CD4-positive, alpha-beta T cell treated with Interleukin-21 for 1 hour (primary cell): Measurements from ENCODE around the gene BNC2.

ENCODE experiments used
- DNase-seq: peaks from one replicate; pipeline ENCODE4 v3.0.0-alpha.2; 2020

BNC2 gene

DNA sequence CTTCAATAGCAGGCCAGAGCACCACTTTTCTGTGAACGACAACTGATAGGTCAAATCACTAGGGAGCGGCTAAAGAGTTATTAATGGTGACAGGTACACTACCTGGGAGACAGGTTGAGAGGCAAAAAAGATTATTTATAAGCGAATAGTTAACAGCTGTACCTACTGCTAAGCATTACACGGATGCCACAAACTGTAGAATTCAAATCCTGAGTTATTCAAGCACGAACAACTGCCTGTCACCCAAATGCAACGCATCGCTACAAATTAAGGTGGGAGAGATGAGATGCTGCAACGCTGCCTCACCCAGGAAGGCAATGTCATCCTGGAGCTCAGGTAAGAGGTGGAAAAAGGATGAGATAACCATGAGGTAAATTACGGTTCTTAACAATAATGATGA lies 342.9 kb downstream of the BNC2 start:
- no peak for DNase-seq

DNA sequence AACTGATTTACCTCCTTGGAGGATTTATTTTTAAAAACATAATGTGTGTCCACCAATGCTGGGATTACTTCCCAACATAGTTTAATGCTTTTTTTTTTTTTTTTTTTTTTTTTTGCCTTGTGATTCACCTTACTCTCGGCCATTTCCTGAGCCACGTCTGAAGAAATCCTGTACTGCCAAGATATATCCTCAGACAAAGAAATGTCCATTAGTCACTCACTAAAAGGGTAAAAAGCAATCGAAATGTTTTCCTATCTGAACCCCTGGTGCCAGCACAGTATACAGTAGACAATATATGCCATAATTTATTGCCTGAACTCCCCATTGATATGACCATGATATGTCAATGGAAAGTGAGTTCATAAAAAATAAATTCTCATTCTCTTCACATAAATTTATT lies 344.1 kb downstream of the BNC2 start:
- no peak for DNase-seq

DNA sequence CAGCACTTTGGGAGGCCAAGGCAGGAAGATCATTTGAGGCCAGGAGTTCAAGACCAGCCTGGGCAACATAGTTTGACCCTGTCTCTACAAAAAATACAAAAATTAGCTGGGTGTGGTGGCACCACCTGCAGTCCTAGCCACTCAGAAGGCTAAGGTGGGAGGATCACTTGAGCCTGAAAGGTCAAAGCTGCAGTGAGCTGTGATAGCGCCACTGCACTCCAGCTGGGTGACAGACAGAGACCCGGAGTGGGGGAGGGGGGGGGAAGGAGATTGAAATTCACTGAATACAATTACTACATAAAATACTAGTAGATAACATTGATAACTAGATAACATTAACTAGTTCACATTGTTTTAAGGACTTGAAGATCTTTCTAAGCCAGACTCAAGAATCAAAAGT lies 345.6 kb downstream of the BNC2 start:
- DNase-seq: no peak

GRCh38 chr9:16524078-16524477 lies 346.4 kb downstream of the BNC2 start:
- DNase-seq: no peak

DNA sequence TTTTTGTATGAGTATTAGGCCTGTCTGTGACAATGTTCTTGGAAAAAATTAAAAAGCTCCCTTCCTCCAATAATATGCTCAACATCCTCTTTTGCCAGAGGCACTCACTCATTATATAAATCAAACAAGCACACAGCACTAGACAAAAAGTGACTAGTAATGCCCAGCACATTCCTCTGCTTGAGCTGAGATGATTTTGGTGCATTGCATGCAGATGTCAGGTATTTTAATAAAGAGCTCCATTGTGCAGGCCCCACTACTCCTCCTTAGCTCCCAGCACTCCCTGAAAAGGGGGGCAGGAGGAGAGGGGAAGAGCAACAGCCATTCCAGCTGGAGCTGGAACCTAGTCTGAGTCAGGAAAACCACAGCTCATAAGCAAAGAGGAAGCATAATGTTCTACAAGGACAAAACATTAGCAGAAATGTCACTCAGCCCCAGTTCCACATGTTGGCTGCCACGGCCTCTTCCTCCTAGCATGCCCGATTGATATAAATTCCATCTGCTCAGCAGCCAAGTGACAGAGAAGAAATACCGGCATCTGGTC lies 348.5 kb downstream of the BNC2 start:
- no peak for DNase-seq

DNA sequence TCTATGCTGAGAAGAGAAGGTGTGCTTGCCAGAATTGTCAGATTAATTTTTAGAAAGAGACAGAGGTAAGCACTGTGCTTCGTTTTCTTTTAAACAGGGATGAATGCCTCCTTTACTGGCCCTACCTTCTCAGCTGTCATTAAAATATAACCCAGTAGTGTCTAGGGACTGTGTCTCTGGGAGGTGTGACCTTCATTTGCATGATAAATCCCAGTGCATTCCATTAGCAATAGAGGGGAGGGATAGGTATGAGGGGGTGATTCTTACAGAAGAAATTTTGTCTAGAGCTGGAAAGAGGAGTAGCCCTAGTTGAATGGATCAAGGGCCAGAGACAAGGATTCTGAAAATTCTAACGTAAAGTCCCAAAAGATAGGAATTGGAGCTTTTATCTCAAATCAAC lies 351.5 kb downstream of the BNC2 start:
- DNase-seq: no peak

DNA sequence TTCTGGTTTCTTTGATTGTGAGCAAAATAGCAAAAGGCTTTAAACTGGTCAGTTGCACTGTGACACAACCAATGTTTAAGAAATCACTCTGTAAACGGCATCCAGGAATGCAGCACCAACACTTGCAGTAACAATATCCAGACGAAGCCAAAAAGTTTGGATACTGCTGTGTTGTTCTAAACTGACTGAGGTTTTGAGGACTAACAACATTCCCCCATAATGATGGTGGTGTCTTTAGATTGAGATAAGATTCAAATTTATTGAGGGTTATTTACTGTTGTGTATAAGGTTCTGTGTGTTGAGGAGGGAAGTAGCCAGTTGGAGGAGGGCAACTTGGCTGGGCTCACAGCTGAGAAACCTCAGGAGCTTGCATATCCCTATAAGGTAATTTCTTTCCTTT lies 353.6 kb downstream of the BNC2 start:
- no peak for DNase-seq

GRCh38 chr9:16515879-16516301 lies 354.6 kb downstream of the BNC2 start:
- no peak for DNase-seq

DNA sequence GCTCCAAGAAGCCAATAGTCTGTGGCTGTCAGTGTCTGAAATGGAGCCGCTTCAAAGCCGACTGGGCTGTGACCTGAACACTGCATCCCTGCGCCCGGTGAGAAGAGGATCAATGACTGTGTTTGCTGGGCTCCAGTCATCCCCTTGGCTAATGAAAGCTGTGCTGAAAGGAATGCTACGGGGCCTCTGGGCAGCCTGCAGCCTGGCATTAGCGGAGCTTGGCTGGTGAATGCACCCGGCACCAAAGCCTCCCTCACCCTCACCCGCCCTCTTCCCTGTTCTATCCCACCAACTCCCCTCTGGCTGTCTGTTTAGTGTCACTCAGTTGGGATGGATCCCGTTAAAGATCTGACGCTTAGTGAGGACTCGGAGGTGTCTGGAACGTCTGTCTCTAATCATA lies 355.3 kb downstream of the BNC2 start:
- no peak for DNase-seq

- no peak for DNase-seq
These were observed 356.3 kb downstream of the BNC2 start for GRCh38 chr9:16514131-16514530.

- no peak for DNase-seq
These were observed 358.2 kb downstream of the BNC2 start for GRCh38 chr9:16512281-16512680.

DNA sequence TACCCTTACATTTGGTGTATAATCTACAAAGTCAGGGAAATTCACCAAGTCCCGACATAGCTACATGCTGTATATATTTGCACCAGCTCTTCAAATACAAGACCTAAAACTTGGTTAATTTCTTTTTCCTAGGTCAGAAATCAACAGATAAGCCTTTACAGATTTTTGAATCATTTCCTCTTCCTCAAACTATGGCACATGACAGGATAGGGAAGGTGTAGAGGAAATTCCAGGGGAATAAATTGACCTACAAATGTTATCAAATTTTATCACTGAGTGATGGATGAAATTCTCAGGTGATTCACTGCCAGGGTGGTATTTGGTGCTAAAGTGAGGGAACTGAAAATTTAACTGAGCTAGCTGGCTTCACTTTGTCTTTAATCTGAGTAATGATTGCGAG lies 360.0 kb downstream of the BNC2 start:
- no peak for DNase-seq

- DNase-seq: no peak
These were observed 360.5 kb downstream of the BNC2 start for GRCh38 chr9:16509997-16510396.

GRCh38 chr9:16505199-16505598 lies 365.3 kb downstream of the BNC2 start:
- DNase-seq: no peak

- no peak for DNase-seq
These were observed 368.7 kb downstream of the BNC2 start for GRCh38 chr9:16501726-16502125.

DNA sequence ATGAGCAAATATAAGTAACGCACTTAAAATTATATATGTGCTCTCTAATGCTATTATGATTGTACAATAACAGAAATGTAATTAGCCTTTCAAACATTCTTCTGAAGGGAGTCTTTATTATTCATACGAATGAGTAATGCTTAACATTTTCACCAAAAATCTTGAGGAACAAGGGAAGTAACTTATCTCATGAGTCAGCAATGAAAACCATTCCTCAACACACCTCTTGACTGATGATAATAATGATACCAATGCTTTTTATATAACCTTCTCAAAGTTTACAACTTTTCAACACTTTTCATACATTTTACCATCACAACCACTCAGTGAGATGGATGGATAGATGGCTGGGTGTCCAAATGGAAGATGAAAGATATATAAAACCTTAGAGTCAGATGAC lies 369.3 kb downstream of the BNC2 start:
- no peak for DNase-seq

DNA sequence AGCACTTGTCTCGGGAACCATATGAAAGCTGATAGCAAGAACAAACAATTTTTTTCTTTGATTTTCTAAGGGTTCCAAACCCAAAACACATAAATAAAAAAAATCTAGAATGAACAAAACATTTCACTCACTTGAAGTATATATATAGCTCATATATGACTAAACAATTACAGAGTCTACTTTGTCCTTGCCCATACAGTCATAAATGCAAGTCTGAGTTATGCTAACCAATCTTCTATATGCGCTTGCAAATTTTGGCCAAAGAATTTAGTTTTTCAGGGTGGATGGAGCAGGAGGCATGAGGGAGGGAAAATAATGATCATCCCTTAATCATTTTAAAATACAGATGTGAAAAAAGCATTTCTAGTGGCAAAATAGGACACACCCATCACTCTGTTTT lies 370.1 kb downstream of the BNC2 start:
- DNase-seq: no peak

- DNase-seq: no peak
These were observed 370.6 kb downstream of the BNC2 start for GRCh38 chr9:16499892-16500291.

DNA sequence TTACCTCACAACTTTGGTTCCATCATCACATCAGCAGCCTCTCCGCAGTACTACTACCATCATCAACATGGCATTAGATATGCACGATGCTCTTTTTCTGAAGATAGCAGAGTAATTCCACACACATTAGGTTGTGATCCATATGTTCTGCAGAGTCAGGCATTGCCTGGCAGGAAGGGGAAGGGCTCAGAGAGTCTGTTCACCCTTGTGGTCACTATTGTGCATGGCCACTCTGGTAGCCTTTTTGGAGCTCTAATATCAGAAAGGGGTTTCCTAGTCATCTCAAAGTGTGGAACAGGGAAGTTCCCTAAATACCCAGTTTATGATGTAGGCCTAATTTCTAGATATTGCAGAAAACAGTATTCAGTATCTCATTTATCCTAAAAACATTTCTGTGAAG lies 373.6 kb downstream of the BNC2 start:
- DNase-seq: no peak

- no peak for DNase-seq
These were observed 382.6 kb downstream of the BNC2 start for GRCh38 chr9:16487915-16488314.

- no peak for DNase-seq
These were observed 384.7 kb downstream of the BNC2 start for GRCh38 chr9:16485575-16486321.

DNA sequence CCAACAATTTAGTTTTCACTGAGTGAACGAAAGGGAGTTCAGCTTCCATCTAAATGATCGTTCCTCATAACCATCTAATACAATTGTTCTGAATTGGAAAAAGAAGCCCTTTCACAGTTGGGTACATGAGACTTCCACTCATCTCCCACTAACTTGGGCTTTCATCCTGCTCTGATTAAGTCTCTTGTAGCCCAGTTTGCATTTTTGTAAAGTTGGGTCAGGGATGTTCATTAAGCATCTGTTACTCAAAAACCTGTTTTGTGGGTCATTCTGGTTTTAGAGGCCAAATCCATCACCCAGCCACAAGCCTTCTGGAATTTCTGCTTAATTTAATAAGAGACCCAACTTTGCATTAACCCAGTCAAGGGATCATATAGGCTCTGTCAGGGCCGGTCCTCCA lies 385.3 kb downstream of the BNC2 start:
- DNase-seq: no peak

DNA sequence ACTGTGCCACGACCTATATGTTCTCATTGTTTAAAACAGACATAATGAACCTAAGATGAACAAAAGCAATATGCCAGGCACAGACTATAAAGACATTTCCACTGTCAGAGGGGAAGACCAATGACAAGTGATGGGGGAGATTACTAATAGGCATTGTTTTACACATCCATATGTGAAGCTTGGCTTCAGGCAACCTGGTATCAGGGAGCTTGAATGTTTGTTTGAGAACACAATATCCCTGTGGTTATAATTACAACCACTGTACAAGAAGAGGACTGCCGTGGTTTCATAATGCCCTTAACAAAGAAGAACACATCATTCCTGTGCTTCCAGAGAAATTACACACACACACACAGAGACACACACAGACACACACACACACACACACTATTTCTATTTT lies 385.7 kb downstream of the BNC2 start:
- no peak for DNase-seq

DNA sequence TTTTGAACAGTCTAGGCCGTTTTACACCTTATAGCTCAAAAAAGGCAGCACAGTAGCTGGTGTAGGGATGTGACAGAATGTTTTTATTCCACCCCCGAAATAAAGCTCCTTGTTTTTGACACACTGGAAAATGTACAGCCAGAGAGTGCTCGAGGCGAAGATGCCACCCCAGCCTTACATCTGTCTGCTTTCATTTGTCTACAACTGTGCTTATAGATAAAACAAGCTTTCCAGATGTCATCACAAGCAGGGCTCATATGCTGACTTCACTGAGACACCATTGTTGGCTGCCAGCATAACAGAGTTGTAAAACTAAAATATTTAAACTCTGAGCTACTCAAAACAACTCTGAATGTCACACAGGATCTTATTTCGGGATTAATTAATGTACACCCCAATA lies 386.3 kb downstream of the BNC2 start:
- no peak for DNase-seq

DNA sequence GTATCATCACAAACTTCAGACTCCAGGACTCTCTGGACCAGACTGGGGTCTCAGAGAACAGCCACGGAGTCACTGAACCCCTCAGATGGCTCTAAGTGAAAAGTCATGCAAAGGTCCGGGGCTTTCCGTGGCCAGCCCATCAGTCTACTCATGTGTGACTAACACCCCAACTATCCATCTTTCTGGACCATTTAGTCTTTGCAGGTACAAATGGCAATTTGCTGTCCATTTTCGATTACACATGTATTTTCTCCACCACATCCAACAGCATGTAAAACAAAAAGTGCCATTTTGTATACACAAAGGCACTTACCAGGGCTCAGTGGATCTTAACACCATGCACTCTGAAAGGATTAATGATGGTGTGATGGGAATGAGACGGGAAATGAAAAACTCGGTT lies 387.7 kb downstream of the BNC2 start:
- DNase-seq: no peak
